ENCODE data around the gene DVL2.

DVL2 gene

GRCh38 chr17:7234083-7234951 is at the start of gene DVL2:
Gene DVL2 (minus strand): TSS chr17:7234517. CDS start chr17:7234262, 255 bp downstream.
- DNase-seq (ENCODE audit: low spot score), result peak; percentile 89

GRCh38 chr17:7283471-7284216 is 49.3 kb upstream of the DVL2 start:
- DNase-seq (ENCODE audit: low spot score), result no peak

GRCh38 chr17:7282752-7283321 is 48.5 kb upstream of the DVL2 start:
- DNase-seq (ENCODE audit: low spot score), result peak; percentile 35

GRCh38 chr17:7281953-7282751 is 47.8 kb upstream of the DVL2 start:
- DNase-seq (ENCODE audit: low spot score), result no peak

GRCh38 chr17:7281074-7281952 is 47.0 kb upstream of the DVL2 start, which contains the start of gene SLC2A4:
Gene SLC2A4 (plus strand): TSS chr17:7281718. CDS start chr17:7281935, 217 bp downstream.
- DNase-seq (ENCODE audit: low spot score), result peak; percentile 92

GRCh38 chr17:7280519-7281073 is 46.3 kb upstream of the DVL2 start:
- DNase-seq (ENCODE audit: low spot score), result peak; percentile 91

- DNase-seq (ENCODE audit: low spot score), result no peak
Measured at GRCh38 chr17:7279448-7279847, 45.1 kb upstream of the DVL2 start.

- no peak for DNase-seq (ENCODE audit: low spot score)
Measured at GRCh38 chr17:7266784-7267183, 32.5 kb upstream of the DVL2 start.

- no peak for DNase-seq (ENCODE audit: low spot score)
Measured at GRCh38 chr17:7263801-7264078, 29.4 kb upstream of the DVL2 start.

GRCh38 chr17:7262935-7263800 is 28.9 kb upstream of the DVL2 start:
- no peak for DNase-seq (ENCODE audit: low spot score)

- no peak for DNase-seq (ENCODE audit: low spot score)
Measured at GRCh38 chr17:7262192-7262934, 28.0 kb upstream of the DVL2 start, which contains the start of gene CLDN7. Gene CLDN7 (minus strand): TSS chr17:7262478. CDS start chr17:7262043, 435 bp downstream.

GRCh38 chr17:7261379-7262191 is 27.3 kb upstream of the DVL2 start:
- DNase-seq (ENCODE audit: low spot score), result no peak

- no peak for DNase-seq (ENCODE audit: low spot score)
Measured at GRCh38 chr17:7260651-7261378, 26.5 kb upstream of the DVL2 start.

GRCh38 chr17:7260151-7260550 is 25.8 kb upstream of the DVL2 start:
- DNase-seq (ENCODE audit: low spot score), result no peak

- no peak for DNase-seq (ENCODE audit: low spot score)
Measured at GRCh38 chr17:7259555-7259889, 25.2 kb upstream of the DVL2 start.

GRCh38 chr17:7258731-7259554 is 24.6 kb upstream of the DVL2 start:
- DNase-seq (ENCODE audit: low spot score), result no peak

All from NAMALWA (cell line).